GM12878 (cell line): ENCODE measurements around the gene DISP2. TPM values are rescaled to one million over a fixed set of nuclear protein-coding genes. Genes with fewer than 3 reads are reported as not detected.

Source experiments
- CEBPB ChIP-seq, 2 experiments: fragments of 150-350 bp in 1 of 2; IDR thresholded peaks; 2 replicates each; pipeline ENCODE4 v1.6.1; 2012 to 2014; ENCODE audit warnings: low read depth in 2 of 2, low read length in 2 of 2, borderline replicate concordance in 1 of 2, inconsistent platforms in 1 of 2
- CHD2 ChIP-seq: IDR thresholded peaks from 2 replicates; pipeline ENCODE4 v1.6.1; 2011; ENCODE audit warnings: low read depth, low read length, improper control_type of control experiment, borderline replicate concordance
- CREM ChIP-seq: IDR thresholded peaks from 2 replicates; pipeline ENCODE4 v1.6.1; 2014; ENCODE audit warnings: antibody characterized with exemption, low read depth
- EP300 ChIP-seq, 2 experiments: fragments of 150-350 bp in 1 of 2; IDR thresholded peaks; 2 replicates each; pipeline ENCODE4 v1.6.1; 2011 to 2012; ENCODE audit warnings: low read depth in 2 of 2, low read length in 2 of 2, borderline replicate concordance in 1 of 2, improper control_type of control experiment in 1 of 2, inconsistent platforms in 1 of 2; ENCODE audit not compliant: control insufficient read depth in 1 of 2
- ETV6 ChIP-seq, 2 experiments: fragments of 450-650 bp in 1 of 2; IDR thresholded peaks in 1 of 2; conservative IDR thresholded peaks in 1 of 2; 2 replicates each; pipeline ENCODE4 v1.6.1; 2014; ENCODE audit warnings: antibody characterized with exemption in 1 of 2, borderline replicate concordance in 1 of 2, low read depth in 1 of 2, mild to moderate bottlenecking in 1 of 2, moderate library complexity in 1 of 2
- HCFC1 ChIP-seq: fragments of 150-350 bp; IDR thresholded peaks from 2 replicates; pipeline ENCODE4 v1.6.1; 2014; ENCODE audit warnings: low read length
- KDM1A ChIP-seq: fragments of 200-600 bp; sonication (generic); IDR thresholded peaks from 2 replicates; pipeline ENCODE4 v1.6.1; 2016; ENCODE audit warnings: borderline replicate concordance
- NFIC ChIP-seq: IDR thresholded peaks from 2 replicates; pipeline ENCODE4 v1.6.1; 2012; ENCODE audit warnings: low read depth, mild to moderate bottlenecking, inconsistent platforms, low read length, moderate library complexity
- NFXL1 ChIP-seq: fragments of 450-650 bp; IDR thresholded peaks from 2 replicates; pipeline ENCODE4 v1.6.1; 2017; ENCODE audit warnings: antibody characterized with exemption, mild to moderate bottlenecking, borderline replicate concordance
- POLR2AphosphoS2 ChIP-seq: IDR thresholded peaks from 2 replicates; pipeline ENCODE4 v1.6.1; 2011; ENCODE audit warnings: low read depth, mild to moderate bottlenecking, low read length, improper control_type of control experiment, moderate library complexity
- SIN3A ChIP-seq: IDR thresholded peaks from 2 replicates; pipeline ENCODE4 v1.6.1; 2012; ENCODE audit warnings: low read depth, low read length, improper control_type of control experiment
- SMAD1 ChIP-seq: fragments of 450-650 bp; IDR thresholded peaks from 2 replicates; pipeline ENCODE4 v1.6.1; 2018; ENCODE audit warnings: mild to moderate bottlenecking, low read depth; ENCODE audit not compliant: partially characterized antibody
- ZNF217 ChIP-seq: fragments of 450-650 bp; IDR thresholded peaks from 2 replicates; pipeline ENCODE4 v1.6.1; 2017; ENCODE audit warnings: antibody characterized with exemption, mild to moderate bottlenecking
- polyA plus RNA-seq, 11 experiments: library from polyadenylated mRNA; depleted of rRNA in 4 of 11; unstranded in 6 of 11; stranded (reverse) in 5 of 11; fragments of >200 nt; fragmentation: Nextera tagmentation in 4 of 11; fragmentation: Illumina TruSeq in 1 of 11; extraction: Ambion mirVana in 4 of 11; extraction: Trizol in 1 of 11; gene quantifications; 1 replicate in 1 of 11; 2 replicates in 10 of 11; pipeline versions ENCODE4 v1.2.1 to v1.2.3, GENCODE V29; 2011 to 2016; ENCODE audit warnings: inconsistent platforms in 2 of 11, missing spikeins in 2 of 11, low read depth in 1 of 11
- total RNA-seq, 4 experiments: library from RNA; depleted of rRNA in 3 of 4; stranded (reverse); fragments of >200 nt in 3 of 4; fragmentation: Illumina TruSeq in 1 of 4; extraction: Trizol in 1 of 4; gene quantifications; 2 replicates each; pipeline versions ENCODE4 v1.2.1 to v1.2.3, GENCODE V29; 2013 to 2021
- TF ChIP-seq, protein P1 (sequence below): fragments of 150-350 bp; IDR thresholded peaks from 2 replicates; pipeline ENCODE4 v1.6.1; 2014; ENCODE audit warnings: mild to moderate bottlenecking, low read depth, low read length
- TF ChIP-seq, protein P2 (sequence below), 3 experiments: IDR thresholded peaks in 2 of 3; conservative IDR thresholded peaks in 1 of 3; 2 replicates each; pipeline ENCODE4 v1.5.1; 2011; ENCODE audit warnings: low read depth in 3 of 3, low read length in 3 of 3, mild to moderate bottlenecking in 3 of 3, control low read depth in 2 of 3, moderate library complexity in 2 of 3, inconsistent platforms in 1 of 3, mixed read lengths in 1 of 3; ENCODE audit not compliant: control insufficient read depth in 2 of 3, insufficient read depth in 1 of 3; ENCODE audit errors: extremely low read depth in 1 of 3
- TF ChIP-seq, protein P3 (sequence below): fragments of 150-350 bp; IDR thresholded peaks from 2 replicates; pipeline ENCODE4 v1.6.1; 2016; ENCODE audit warnings: low read depth, low read length

The DISP2 gene
- total and polyA plus RNA-seq, 10 of the 15 experiments (the other 5 are each of a cell fraction or from before 2014, with no cell fraction given) = under 0.01 to 0.20 (median 0.12) TPM; not detected in 7

DNA sequence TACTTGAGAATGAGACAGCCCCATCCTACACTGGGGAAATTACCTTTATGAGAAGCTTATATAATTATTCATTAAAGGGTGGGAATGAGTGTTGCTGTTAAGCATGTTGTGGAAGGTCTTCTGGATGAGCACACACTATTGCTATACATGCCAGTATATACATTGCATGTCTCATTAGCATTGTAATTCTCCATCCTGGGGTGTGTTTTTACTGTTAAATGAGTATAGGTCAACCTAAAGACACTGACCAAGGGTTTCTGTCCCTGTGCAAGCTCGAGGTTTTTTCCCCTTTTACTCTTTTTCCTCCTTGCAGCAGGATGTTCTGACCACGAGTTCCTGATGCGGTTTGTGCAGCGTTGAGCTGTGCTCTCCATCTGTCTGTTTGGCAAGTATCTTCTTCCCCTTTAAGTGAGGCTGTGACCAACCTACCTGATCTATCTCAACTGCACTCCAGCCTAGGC is 40.4 kb downstream of the DISP2 start (continued):
- TF ChIP-seq KDM1A (no peak), CHD2 (no peak), ZNF217 (no peak), SMAD1 (no peak), HCFC1 (no peak), NFXL1 (no peak), ETV6 (conservative IDR thresholded peaks at IDR 0.05 in 1 of 2, IDR thresholded peaks at IDR 0.05 in 1 of 2; ENCODE audit: borderline replicate concordance in 1 of 2, low read depth in 1 of 2) (peak in 1 of 2 experiments; percentile 83; a peak in 2 of 4 replicates), CREM (no peak), CEBPB (IDR thresholded peaks at IDR 0.05; ENCODE audit: borderline replicate concordance in 1 of 2, low read depth in 2 of 2, low read length in 2 of 2) (no peak), POLR2AphosphoS2 (no peak), EP300 (IDR thresholded peaks at IDR 0.05; ENCODE audit: borderline replicate concordance in 1 of 2, control insufficient read depth in 1 of 2, low read depth in 2 of 2, low read length in 2 of 2) (no peak), SIN3A (no peak), NFIC (peak; percentile 34; the same call in 1 of the 2 replicates)
- TF ChIP-seq, protein P1, sequence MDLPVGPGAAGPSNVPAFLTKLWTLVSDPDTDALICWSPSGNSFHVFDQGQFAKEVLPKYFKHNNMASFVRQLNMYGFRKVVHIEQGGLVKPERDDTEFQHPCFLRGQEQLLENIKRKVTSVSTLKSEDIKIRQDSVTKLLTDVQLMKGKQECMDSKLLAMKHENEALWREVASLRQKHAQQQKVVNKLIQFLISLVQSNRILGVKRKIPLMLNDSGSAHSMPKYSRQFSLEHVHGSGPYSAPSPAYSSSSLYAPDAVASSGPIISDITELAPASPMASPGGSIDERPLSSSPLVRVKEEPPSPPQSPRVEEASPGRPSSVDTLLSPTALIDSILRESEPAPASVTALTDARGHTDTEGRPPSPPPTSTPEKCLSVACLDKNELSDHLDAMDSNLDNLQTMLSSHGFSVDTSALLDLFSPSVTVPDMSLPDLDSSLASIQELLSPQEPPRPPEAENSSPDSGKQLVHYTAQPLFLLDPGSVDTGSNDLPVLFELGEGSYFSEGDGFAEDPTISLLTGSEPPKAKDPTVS = no peak
- TF ChIP-seq, protein P2, sequence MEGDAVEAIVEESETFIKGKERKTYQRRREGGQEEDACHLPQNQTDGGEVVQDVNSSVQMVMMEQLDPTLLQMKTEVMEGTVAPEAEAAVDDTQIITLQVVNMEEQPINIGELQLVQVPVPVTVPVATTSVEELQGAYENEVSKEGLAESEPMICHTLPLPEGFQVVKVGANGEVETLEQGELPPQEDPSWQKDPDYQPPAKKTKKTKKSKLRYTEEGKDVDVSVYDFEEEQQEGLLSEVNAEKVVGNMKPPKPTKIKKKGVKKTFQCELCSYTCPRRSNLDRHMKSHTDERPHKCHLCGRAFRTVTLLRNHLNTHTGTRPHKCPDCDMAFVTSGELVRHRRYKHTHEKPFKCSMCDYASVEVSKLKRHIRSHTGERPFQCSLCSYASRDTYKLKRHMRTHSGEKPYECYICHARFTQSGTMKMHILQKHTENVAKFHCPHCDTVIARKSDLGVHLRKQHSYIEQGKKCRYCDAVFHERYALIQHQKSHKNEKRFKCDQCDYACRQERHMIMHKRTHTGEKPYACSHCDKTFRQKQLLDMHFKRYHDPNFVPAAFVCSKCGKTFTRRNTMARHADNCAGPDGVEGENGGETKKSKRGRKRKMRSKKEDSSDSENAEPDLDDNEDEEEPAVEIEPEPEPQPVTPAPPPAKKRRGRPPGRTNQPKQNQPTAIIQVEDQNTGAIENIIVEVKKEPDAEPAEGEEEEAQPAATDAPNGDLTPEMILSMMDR (IDR thresholded peaks at IDR 0.05 in 2 of 3, conservative IDR thresholded peaks at IDR 0.05 in 1 of 3; ENCODE audit: control insufficient read depth in 2 of 3, extremely low read depth in 1 of 3, insufficient read depth in 1 of 3, low read depth in 3 of 3, low read length in 3 of 3) = no peak
- TF ChIP-seq, protein P3, sequence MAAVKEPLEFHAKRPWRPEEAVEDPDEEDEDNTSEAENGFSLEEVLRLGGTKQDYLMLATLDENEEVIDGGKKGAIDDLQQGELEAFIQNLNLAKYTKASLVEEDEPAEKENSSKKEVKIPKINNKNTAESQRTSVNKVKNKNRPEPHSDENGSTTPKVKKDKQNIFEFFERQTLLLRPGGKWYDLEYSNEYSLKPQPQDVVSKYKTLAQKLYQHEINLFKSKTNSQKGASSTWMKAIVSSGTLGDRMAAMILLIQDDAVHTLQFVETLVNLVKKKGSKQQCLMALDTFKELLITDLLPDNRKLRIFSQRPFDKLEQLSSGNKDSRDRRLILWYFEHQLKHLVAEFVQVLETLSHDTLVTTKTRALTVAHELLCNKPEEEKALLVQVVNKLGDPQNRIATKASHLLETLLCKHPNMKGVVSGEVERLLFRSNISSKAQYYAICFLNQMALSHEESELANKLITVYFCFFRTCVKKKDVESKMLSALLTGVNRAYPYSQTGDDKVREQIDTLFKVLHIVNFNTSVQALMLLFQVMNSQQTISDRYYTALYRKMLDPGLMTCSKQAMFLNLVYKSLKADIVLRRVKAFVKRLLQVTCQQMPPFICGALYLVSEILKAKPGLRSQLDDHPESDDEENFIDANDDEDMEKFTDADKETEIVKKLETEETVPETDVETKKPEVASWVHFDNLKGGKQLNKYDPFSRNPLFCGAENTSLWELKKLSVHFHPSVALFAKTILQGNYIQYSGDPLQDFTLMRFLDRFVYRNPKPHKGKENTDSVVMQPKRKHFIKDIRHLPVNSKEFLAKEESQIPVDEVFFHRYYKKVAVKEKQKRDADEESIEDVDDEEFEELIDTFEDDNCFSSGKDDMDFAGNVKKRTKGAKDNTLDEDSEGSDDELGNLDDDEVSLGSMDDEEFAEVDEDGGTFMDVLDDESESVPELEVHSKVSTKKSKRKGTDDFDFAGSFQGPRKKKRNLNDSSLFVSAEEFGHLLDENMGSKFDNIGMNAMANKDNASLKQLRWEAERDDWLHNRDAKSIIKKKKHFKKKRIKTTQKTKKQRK = no peak
